IMR-90 (cell line): ENCODE measurements around the gene PEX10. TPM values are rescaled to one million over a fixed set of nuclear protein-coding genes. Genes with fewer than 3 reads are reported as not detected.

Source experiments
- ATAC-seq: fragments of 200-7000 bp; cut with Tn5 transposase; 2 replicates; pipeline ENCODE4 v1.9.1; 2020; ENCODE audit warnings: low read depth, mild to moderate bottlenecking, moderate library complexity
- BruUV-seq: library from RNA; stranded (reverse); fragments of 400-500 nt; replicated peaks from 2 replicates; lab custom pipeline; 2021; lab: Mats Ljungman, UMichigan
- CTCF ChIA-PET: fragments of 300-600 bp; formaldehyde crosslinking; extraction: SDS; loops from one replicate; lab custom pipeline; 2021; ENCODE audit warnings: antibody characterized with exemption; lab: Yijun Ruan, JAX
- POLR2A ChIA-PET: fragments of 300-600 bp; sonication (Branson Sonifier 250); formaldehyde crosslinking; loops from one replicate; lab custom pipeline; 2022; ENCODE audit warnings: antibody characterized with exemption; ENCODE audit not compliant: unreplicated experiment; lab: Charles Lee
- DNase-seq: peaks from one replicate; pipeline ENCODE4 v3.0.0; 2013
- H2AFZ ChIP-seq: replicated peaks from 2 replicates; pipeline ENCODE3; 2013; ENCODE audit warnings: low read length, mild to moderate bottlenecking; ENCODE audit not compliant: poor library complexity
- H2AK5ac ChIP-seq: 2 replicates; pipeline ENCODE4 v1.6.1; 2013; ENCODE audit warnings: low read depth, low read length, inconsistent platforms
- H2AK9ac ChIP-seq: replicated peaks from 2 replicates; pipeline ENCODE3; 2013; ENCODE audit warnings: mild to moderate bottlenecking, low read depth, low read length, moderate library complexity; ENCODE audit not compliant: poor library complexity
- H2BK120ac ChIP-seq: 2 replicates; pipeline ENCODE4 v1.6.1; 2013; ENCODE audit warnings: low read depth, low read length, inconsistent platforms
- H2BK15ac ChIP-seq: 3 replicates; pipeline ENCODE4 v1.6.1; 2013; ENCODE audit warnings: low read depth, low read length, inconsistent platforms
- H2BK20ac ChIP-seq: 2 replicates; pipeline ENCODE4 v1.6.1; 2013; ENCODE audit warnings: low read depth, mild to moderate bottlenecking, inconsistent platforms, low read length, moderate library complexity
- H2BK5ac ChIP-seq: 2 replicates; pipeline ENCODE4 v1.6.1; 2013; ENCODE audit warnings: mild to moderate bottlenecking, low read depth, low read length, inconsistent platforms; ENCODE audit not compliant: poor library complexity, severe bottlenecking
- H3K14ac ChIP-seq: replicated peaks from 2 replicates; pipeline ENCODE4 v1.6.1; 2013; ENCODE audit warnings: low read depth, low read length, inconsistent platforms
- H3K18ac ChIP-seq: 2 replicates; pipeline ENCODE4 v1.6.1; 2013; ENCODE audit warnings: low read depth, low read length, control low read depth
- H3K23ac ChIP-seq: 2 replicates; pipeline ENCODE4 v1.6.1; 2013; ENCODE audit warnings: low read depth, low read length, inconsistent platforms
- H3K27ac ChIP-seq: 2 replicates; pipeline ENCODE4 v1.5.1; 2013; ENCODE audit warnings: mild to moderate bottlenecking, control low read depth, low read length; ENCODE audit not compliant: insufficient read depth
- H3K27me3 ChIP-seq: 2 replicates; pipeline ENCODE4 v1.6.1; 2013; ENCODE audit warnings: low read length; ENCODE audit not compliant: control insufficient read depth, insufficient read depth
- H3K36me3 ChIP-seq: 2 replicates; pipeline ENCODE4 v1.6.1; 2013; ENCODE audit warnings: low read length, mixed read lengths; ENCODE audit not compliant: control insufficient read depth, insufficient read depth
- H3K4ac ChIP-seq: 2 replicates; pipeline ENCODE4 v1.6.1; 2013; ENCODE audit warnings: low read depth, low read length, inconsistent platforms
- H3K4me1 ChIP-seq: 2 replicates; pipeline ENCODE4 v1.6.1; 2013; ENCODE audit warnings: low read length, mixed read lengths; ENCODE audit not compliant: control insufficient read depth, insufficient read depth
- H3K4me2 ChIP-seq: 2 replicates; pipeline ENCODE4 v1.6.1; 2013; ENCODE audit warnings: low read depth, mild to moderate bottlenecking, control low read depth, low read length, moderate library complexity
- H3K4me3 ChIP-seq: 2 replicates; pipeline ENCODE4 v1.5.1; 2013; ENCODE audit warnings: low read depth, mild to moderate bottlenecking, control low read depth, low read length, moderate library complexity; ENCODE audit not compliant: insufficient read depth
- H3K56ac ChIP-seq: 2 replicates; pipeline ENCODE4 v1.6.1; 2013; ENCODE audit warnings: low read length, inconsistent platforms; ENCODE audit not compliant: insufficient read depth; ENCODE audit errors: extremely low read depth
- H3K79me1 ChIP-seq, 2 experiments: 2 replicates each; pipeline ENCODE4 v1.6.1; 2013; ENCODE audit warnings: low read length in 2 of 2, inconsistent platforms in 1 of 2, low read depth in 1 of 2
- H3K9ac ChIP-seq: 2 replicates; pipeline ENCODE4 v1.6.1; 2013; ENCODE audit warnings: low read depth, low read length, control low read depth
- H3K9me1 ChIP-seq: 2 replicates; pipeline ENCODE4 v1.6.1; 2013; ENCODE audit warnings: low read length, inconsistent platforms; ENCODE audit not compliant: insufficient read depth
- H3K9me3 ChIP-seq: 2 replicates; pipeline ENCODE4 v1.6.1; 2013; ENCODE audit warnings: low read length; ENCODE audit not compliant: control insufficient read depth, insufficient read depth
- H4K20me1 ChIP-seq: 2 replicates; pipeline ENCODE4 v1.6.1; 2013; ENCODE audit warnings: low read length, inconsistent platforms; ENCODE audit not compliant: insufficient read depth
- H4K5ac ChIP-seq: 2 replicates; pipeline ENCODE4 v1.6.1; 2013; ENCODE audit warnings: mild to moderate bottlenecking, low read depth, low read length, control low read depth
- H4K8ac ChIP-seq, 2 experiments: 2 replicates each; pipeline ENCODE4 v1.6.1; 2013; ENCODE audit warnings: low read depth in 2 of 2, low read length in 2 of 2, control low read depth in 1 of 2, inconsistent platforms in 1 of 2
- H4K91ac ChIP-seq: 2 replicates; pipeline ENCODE4 v1.6.1; 2013; ENCODE audit warnings: low read depth, low read length, inconsistent platforms; ENCODE audit not compliant: insufficient read depth
- BHLHE40 ChIP-seq: fragments of 150-350 bp; IDR thresholded peaks from 2 replicates; pipeline ENCODE4 v1.6.1; 2016; ENCODE audit warnings: mild to moderate bottlenecking, low read depth, low read length
- CHD1 ChIP-seq: IDR thresholded peaks from 2 replicates; pipeline ENCODE4 v1.6.1; 2012; ENCODE audit warnings: low read depth, low read length, improper control_type of control experiment
- CTCF ChIP-seq: conservative IDR thresholded peaks from 2 replicates; pipeline ENCODE4 v1.5.1; 2012; ENCODE audit warnings: mild to moderate bottlenecking, low read depth, low read length, improper control_type of control experiment
- ELK1 ChIP-seq: fragments of 150-350 bp; IDR thresholded peaks from 2 replicates; pipeline ENCODE4 v1.6.1; 2016; ENCODE audit warnings: low read depth, mild to moderate bottlenecking, low read length, moderate library complexity, borderline replicate concordance
- MAZ ChIP-seq: IDR thresholded peaks from 2 replicates; pipeline ENCODE4 v1.6.1; 2012; ENCODE audit warnings: low read depth, mild to moderate bottlenecking, low read length, improper control_type of control experiment, moderate library complexity, borderline replicate concordance
- MXI1 ChIP-seq: IDR thresholded peaks from 2 replicates; pipeline ENCODE4 v1.6.1; 2012; ENCODE audit warnings: low read depth, mild to moderate bottlenecking, low read length, moderate library complexity, borderline replicate concordance
- RAD21 ChIP-seq: IDR thresholded peaks from 2 replicates; pipeline ENCODE4 v1.6.1; 2012; ENCODE audit warnings: low read length, improper control_type of control experiment
- RFX5 ChIP-seq: IDR thresholded peaks from 2 replicates; pipeline ENCODE4 v1.8.0; 2012; ENCODE audit warnings: low read depth, mild to moderate bottlenecking, low read length, moderate library complexity
- SMC3 ChIP-seq: fragments of 150-350 bp; IDR thresholded peaks from 2 replicates; pipeline ENCODE4 v1.6.1; 2016; ENCODE audit warnings: low read depth, mild to moderate bottlenecking, antibody characterized with exemption, low read length, moderate library complexity
- WGBS, 2 experiments: methylation state at CpG; one replicate each; pipeline versions ENCODE4 v1.1.5 to v1.1.7; 2013; ENCODE audit warnings: missing lambda C conversion rate in 2 of 2; ENCODE audit not compliant: insufficient read length in 1 of 2; ENCODE audit errors: extremely low coverage in 2 of 2; 5-methylcytosine and 5-hydroxymethylcytosine counted together
- dilution Hi-C: fragments of 300-500 bp; cut with HindIII; formaldehyde crosslinking; loops from one replicate; pipeline ENCODE4 v1.14.3; 2018; ENCODE audit warnings: low sequenced_read_pairs; ENCODE audit not compliant: unreplicated experiment
- in situ Hi-C: fragments of 300-500 bp; cut with MboI; formaldehyde crosslinking; loops from 3 replicates; pipeline ENCODE4 v1.14.3; 2019; ENCODE audit warnings: low sequenced_read_pairs, inconsistent platforms, mixed read lengths
- intact Hi-C: fragments of 100-400 bp; cut with micrococcal nuclease; formaldehyde crosslinking; loops from 2 replicates; pipeline ENCODE4 v1.10.0; 2022
- polyA plus RNA-seq, 3 experiments: library from polyadenylated mRNA; depleted of rRNA; stranded (reverse); fragments of >200 nt; gene quantifications; 2 replicates each; pipeline ENCODE4 v1.2.3, GENCODE V29; 2012; ENCODE audit warnings: low replicate concordance in 1 of 3
- total RNA-seq: library from RNA; depleted of rRNA; stranded (reverse); fragments of >200 nt; gene quantifications from 2 replicates; pipeline ENCODE4 v1.2.3, GENCODE V29; 2012

PEX10 gene
- total and polyA plus RNA-seq, 2 of the 4 experiments (the other 2 are of a cell fraction), result 16.9 to 19.7 TPM

- CTCF ChIA-PET, result interaction anchor here (0.6 to 2.0 kb wide), 12 partner anchors 10 to 207 kb away, joined by 3 to 51 read pairs (median 6); partner anchors contain the start of genes FAAP20, MORN1 and RER1
- no peak overlapping the region for H4K91ac ChIP-seq
- no TSS peak for BruUV-seq
- H3K56ac ChIP-seq, result no peak overlapping the region
- H2BK5ac ChIP-seq, result no peak overlapping the region
- H3K27ac ChIP-seq, result no peak overlapping the region
- DNase-seq (peak; percentile 70), ATAC-seq (peak; percentile 99)
- intact Hi-C loops, result loop anchor here (1.0 to 5.0 kb wide), 4 partner anchors 70 to 187 kb away; no protein-coding TSS in a partner anchor
- no peak overlapping the region for H3K4me3 ChIP-seq
- H4K5ac ChIP-seq, result no peak overlapping the region
- no peak overlapping the region for H4K8ac ChIP-seq
- no peak overlapping the region for H3K23ac ChIP-seq
- peak; percentile 99 for TF ChIP-seq RAD21
- TF ChIP-seq SMC3, result peak; percentile 99
- no peak for TF ChIP-seq CHD1
- no peak for TF ChIP-seq ELK1
- no peak for TF ChIP-seq MXI1
- no peak for TF ChIP-seq BHLHE40
- peak; percentile 87 for TF ChIP-seq MAZ
- peak; percentile 97 for TF ChIP-seq CTCF
- TF ChIP-seq RFX5, result no peak
- no peaks in the 10 kb centered on the region for H3K9me3 ChIP-seq
- H3K27me3 ChIP-seq, result no peaks in the 10 kb centered on the region
- H3K4me1 ChIP-seq, result no peaks in the 10 kb centered on the region
- peak overlapping the region; percentile 80 for H2AFZ ChIP-seq
- no peak overlapping the region for H3K18ac ChIP-seq
- POLR2A ChIA-PET, result interaction anchor here (0.6 to 1.1 kb wide), 4 partner anchors 9 to 187 kb away, joined by 3 to 17 read pairs (median 4); partner anchors contain the start of genes FAAP20, MORN1 and RER1
- no peak overlapping the region for H2BK20ac ChIP-seq
- no peak overlapping the region for H3K4me2 ChIP-seq
- no peak overlapping the region for H3K9ac ChIP-seq
- H2BK120ac ChIP-seq, result no peak overlapping the region; the same call in 1 of the 2 replicates
- peak overlapping the region; percentile 86 for H2AK9ac ChIP-seq
- 0 out of 2 replicates have a peak overlapping the region, but pooled peaks have one; percentile 77 for H2AK5ac ChIP-seq
- dilution Hi-C loops, result no loop called here
- no peaks in the 10 kb centered on the region; the same call in 1 of the 2 replicates for H4K20me1 ChIP-seq
- 88% methylated on average over 5 of the region's 28 CpGs; no CpG with 5 or more reads in 1 of the 2 experiments for WGBS, 2 experiments
- no peaks in the 10 kb centered on the region for H3K79me1 ChIP-seq
- no peak overlapping the region for H2BK15ac ChIP-seq
- H3K9me1 ChIP-seq, result no peaks in the 10 kb centered on the region
- H3K4ac ChIP-seq, result no peak overlapping the region
- in situ Hi-C loops, result no loop called here
- H3K36me3 ChIP-seq, result 0 out of 2 replicates have a peak, but pooled peaks cover 1% of the 10 kb centered on the region
- no peak overlapping the region for H3K14ac ChIP-seq
Measured at GRCh38 chr1:2381741-2382620, 30.4 kb downstream of the PEX10 start.
